Gastroesophageal sphincter (tissue), 3 donors: ENCODE data around the gene PPP1R13B.

Experiments
- POLR2A ChIP-seq, 2 donors: fragments of 450-650 bp; IDR thresholded peaks; one replicate each; pipeline ENCODE4 v1.6.1; 2017; ENCODE audit warnings: antibody characterized with exemption in 2 of 2, mild to moderate bottlenecking in 2 of 2, moderate library complexity in 1 of 2
- POLR2AphosphoS5 ChIP-seq: sonication (generic); formaldehyde crosslinking; IDR thresholded peaks from one replicate; pipeline ENCODE4 v1.6.1; 2017; ENCODE audit warnings: antibody characterized with exemption
- TF ChIP-seq, protein P1 (sequence below), 4 experiments: fragments of 200-600 bp in 2 of 4; fragments of 450-650 bp in 2 of 4; sonication (generic) in 1 of 4; IDR thresholded peaks; one replicate each; pipeline ENCODE4 v1.5.1; 2017 to 2019; ENCODE audit warnings: antibody characterized with exemption in 4 of 4, mild to moderate bottlenecking in 2 of 4, moderate library complexity in 2 of 4

DNA sequence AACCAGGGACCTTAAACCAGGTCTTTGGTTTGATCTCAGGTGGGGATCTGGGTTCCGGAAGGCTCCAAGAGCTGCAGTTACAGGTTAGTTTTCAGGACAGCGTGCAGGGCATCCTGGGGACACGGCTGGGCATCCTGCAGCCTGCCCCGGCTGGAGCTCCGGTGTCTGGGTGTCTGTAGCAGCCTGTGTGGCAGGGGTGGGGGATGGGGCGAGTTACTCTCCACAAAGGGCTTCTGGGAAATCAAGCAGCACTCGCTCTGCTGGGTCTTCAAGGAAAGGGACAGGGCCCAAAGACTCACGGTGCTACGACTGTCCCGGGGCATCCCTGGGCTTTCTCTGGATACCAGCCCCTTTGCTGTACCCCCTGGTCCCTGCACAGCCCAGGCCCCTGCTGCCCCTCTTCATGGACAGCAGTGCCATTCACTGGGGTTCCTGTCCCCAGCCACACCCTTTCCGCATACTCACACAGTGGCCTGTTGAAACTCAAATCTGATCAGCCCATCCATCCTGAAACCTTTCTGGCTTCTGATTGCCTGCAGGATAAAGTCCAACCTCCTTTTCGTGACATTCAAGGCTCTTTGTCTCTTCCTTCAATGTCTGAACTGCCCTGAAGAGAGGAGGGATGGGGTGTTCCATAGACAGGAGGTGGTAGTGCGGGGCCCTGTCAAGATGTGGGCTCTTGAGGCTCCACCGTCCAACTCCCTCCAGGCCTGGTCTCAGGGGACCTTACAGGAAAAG lies 22.2 kb upstream of the PPP1R13B start:
- TF ChIP-seq, protein P1, sequence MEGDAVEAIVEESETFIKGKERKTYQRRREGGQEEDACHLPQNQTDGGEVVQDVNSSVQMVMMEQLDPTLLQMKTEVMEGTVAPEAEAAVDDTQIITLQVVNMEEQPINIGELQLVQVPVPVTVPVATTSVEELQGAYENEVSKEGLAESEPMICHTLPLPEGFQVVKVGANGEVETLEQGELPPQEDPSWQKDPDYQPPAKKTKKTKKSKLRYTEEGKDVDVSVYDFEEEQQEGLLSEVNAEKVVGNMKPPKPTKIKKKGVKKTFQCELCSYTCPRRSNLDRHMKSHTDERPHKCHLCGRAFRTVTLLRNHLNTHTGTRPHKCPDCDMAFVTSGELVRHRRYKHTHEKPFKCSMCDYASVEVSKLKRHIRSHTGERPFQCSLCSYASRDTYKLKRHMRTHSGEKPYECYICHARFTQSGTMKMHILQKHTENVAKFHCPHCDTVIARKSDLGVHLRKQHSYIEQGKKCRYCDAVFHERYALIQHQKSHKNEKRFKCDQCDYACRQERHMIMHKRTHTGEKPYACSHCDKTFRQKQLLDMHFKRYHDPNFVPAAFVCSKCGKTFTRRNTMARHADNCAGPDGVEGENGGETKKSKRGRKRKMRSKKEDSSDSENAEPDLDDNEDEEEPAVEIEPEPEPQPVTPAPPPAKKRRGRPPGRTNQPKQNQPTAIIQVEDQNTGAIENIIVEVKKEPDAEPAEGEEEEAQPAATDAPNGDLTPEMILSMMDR (IDR thresholded peaks at IDR 0.05), result no peak
- TF ChIP-seq POLR2A (IDR thresholded peaks at IDR 0.05) (no peak), POLR2AphosphoS5 (no peak)
